Stimulated activated CD8-positive, alpha-beta memory T cell treated with anti-CD3 and anti-CD28 coated beads, Interleukin-4, amount 100 ng/mL, for 48 hours (primary cell): Measurements from ENCODE around the gene NCKAP5.

Experiments used
- DNase-seq: peaks from one replicate; pipeline ENCODE4 v3.0.0-alpha.2; 2020

The NCKAP5 gene

GRCh38 chr2:132677661-132678060 is 890.6 kb downstream of the NCKAP5 start:
- no peak for DNase-seq

GRCh38 chr2:132676999-132677398 is 891.3 kb downstream of the NCKAP5 start:
- no peak for DNase-seq

- DNase-seq = no peak
Measured at GRCh38 chr2:132671151-132671835, 897.0 kb downstream of the NCKAP5 start.

- no peak for DNase-seq
Measured at GRCh38 chr2:132670496-132671150, 897.6 kb downstream of the NCKAP5 start.

GRCh38 chr2:132669908-132670495 is 898.3 kb downstream of the NCKAP5 start, which contains the start of gene LYPD1:
Gene LYPD1 (minus strand): TSS chr2:132670205. CDS start chr2:132669932, 273 bp downstream.
- DNase-seq = no peak

GRCh38 chr2:132668987-132669907 is 899.0 kb downstream of the NCKAP5 start:
- no peak for DNase-seq

GRCh38 chr2:132668189-132668823 is 900.0 kb downstream of the NCKAP5 start:
- DNase-seq = no peak

- DNase-seq = no peak
Measured at GRCh38 chr2:132667706-132668105, 900.6 kb downstream of the NCKAP5 start.

GRCh38 chr2:132665401-132666140 is 902.7 kb downstream of the NCKAP5 start:
- no peak for DNase-seq

- no peak for DNase-seq
Measured at GRCh38 chr2:132664096-132664495, 904.2 kb downstream of the NCKAP5 start.

GRCh38 chr2:132662732-132663131 is 905.5 kb downstream of the NCKAP5 start:
- DNase-seq = no peak

- DNase-seq = no peak
Measured at GRCh38 chr2:132659331-132659730, 908.9 kb downstream of the NCKAP5 start.

- DNase-seq = no peak
Measured at GRCh38 chr2:132656266-132656975, 911.8 kb downstream of the NCKAP5 start.

- DNase-seq = no peak
Measured at GRCh38 chr2:132654968-132655367, 913.3 kb downstream of the NCKAP5 start.

- no peak for DNase-seq
Measured at GRCh38 chr2:132654335-132654734, 913.9 kb downstream of the NCKAP5 start.

- no peak for DNase-seq
Measured at GRCh38 chr2:132652474-132652873, 915.8 kb downstream of the NCKAP5 start.

- no peak for DNase-seq
Measured at GRCh38 chr2:132651115-132652045, 916.9 kb downstream of the NCKAP5 start.

- DNase-seq = no peak
Measured at GRCh38 chr2:132646540-132647108, 921.6 kb downstream of the NCKAP5 start.

- no peak for DNase-seq
Measured at GRCh38 chr2:132645722-132646539, 922.3 kb downstream of the NCKAP5 start.
